Activated gamma-delta T cell (primary cell): Measurements from ENCODE around the gene LARGE1.
"Not testable (repeated sequence)": the region's sequence is repeated elsewhere in the genome, so short reads cannot be mapped to it uniquely, and the experiment has no call there.

Source experiments
- DNase-seq: peaks from one replicate; lab custom pipeline; 2025; lab: John Stamatoyannopoulos, UW

Gene LARGE1

DNA sequence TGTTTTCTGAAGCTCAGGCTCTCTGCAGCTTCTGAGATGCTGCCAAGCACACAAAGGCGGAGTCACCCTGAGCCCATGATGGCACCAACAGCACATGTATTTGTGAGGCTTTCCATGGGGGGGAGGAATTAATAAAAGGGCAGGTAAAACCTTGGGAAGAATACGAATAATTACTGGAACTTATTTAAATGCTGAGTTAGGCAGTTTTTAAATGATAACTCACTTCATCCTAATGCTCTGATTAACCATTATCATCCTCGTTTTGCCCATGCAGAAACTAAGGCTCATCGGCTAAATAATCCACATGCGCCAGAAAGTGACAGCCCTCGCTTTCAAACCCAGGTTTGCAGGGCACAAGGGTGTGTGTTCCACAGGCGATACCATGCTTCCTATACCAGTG is 35.4 kb downstream of the LARGE1 start:
- no peak for DNase-seq

DNA sequence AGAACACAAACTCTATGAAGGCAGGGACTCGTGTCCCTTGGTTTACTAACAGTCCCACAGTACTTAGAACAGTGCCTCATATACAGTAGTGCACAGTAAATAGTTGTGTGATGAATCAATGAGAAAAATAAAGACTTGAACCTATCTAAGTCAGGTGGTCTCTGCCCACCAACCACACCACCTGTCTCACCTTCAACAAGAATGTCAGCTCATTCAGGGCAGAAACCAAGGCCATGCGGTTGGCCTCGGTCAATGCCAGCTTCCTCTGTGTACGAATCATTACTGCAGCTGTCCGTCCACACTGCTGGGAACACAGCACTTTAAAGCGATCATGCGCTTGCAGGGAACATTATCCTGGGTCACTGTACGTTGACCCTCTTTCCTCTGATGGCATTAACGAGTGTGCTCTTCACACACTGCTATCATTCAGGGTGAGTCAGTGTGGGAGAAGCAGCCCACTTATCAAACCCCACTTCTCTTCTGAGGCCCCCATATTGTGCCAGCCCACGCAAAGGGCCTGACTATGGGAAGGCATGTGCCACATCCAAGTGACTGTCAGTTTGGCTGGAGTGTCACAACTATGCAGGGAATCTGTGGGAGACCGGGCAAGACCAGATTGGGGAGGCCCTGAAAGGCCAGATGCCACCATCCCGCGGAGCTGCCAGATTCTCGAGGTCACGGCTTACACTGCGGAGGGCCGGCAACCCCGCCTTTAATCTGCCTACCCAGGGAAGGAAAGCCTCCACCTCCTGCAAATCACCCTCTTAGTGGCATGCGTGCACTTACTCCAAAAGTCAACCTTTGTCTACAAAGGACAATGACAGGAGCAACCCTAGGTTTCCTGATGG is 36.1 kb downstream of the LARGE1 start:
- DNase-seq = no peak

DNA sequence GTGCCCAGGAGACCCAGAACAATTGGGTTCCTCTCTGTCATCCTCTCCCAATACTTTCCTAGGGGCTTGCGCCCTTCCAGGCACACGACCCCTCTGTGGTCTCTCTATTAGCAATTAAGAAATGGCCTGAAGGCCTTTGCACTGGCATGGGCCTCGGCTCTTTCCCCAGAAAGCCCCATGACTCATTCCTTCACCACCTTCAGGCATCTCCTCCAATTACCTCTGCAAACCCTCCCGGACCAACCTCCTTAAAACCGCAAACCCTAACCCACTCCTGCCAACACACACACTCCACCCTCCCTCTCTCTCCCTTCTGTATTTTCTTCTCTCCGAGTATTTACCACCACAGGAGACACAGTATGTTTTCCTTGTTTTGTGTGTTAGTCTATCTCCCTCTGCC is 36.7 kb downstream of the LARGE1 start:
- no peak for DNase-seq

DNA sequence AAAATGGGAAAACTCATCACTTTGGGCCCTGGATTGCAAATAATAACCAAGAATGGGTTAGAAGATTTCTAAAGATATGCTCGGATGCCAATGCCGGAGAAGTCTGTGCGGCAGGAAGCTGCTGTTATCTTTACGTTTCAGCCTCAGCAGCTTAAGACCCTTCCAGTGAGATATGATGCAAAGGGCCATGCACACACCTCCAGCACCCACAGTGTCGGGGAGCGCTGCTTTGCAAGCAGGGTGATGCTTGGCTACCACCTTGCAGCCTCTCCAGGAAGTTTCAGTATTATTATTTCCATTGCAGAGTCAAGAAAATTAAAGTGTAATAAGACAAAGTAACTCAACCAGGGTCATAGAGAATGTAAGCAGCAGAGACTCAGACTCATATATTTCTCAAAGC is 37.3 kb downstream of the LARGE1 start:
- DNase-seq = no peak

DNA sequence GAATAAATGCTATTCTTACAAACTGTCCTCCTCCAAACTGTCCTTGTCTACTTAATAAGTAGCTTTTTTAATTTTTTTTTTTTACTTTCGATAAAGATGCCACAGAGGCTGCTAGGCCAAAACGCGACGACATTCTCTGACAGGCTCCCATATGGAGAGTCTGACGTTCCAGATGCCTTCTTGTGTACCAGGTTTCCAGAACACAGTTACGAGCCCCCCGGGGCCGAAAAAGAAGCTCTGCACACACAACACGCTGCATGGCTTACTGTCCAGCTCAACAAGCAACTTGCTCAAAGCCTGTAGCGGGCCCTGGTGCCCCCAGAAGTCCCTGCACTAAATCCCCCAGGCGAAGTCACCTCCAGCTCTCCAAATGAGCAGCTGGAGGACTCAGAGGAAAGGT is 39.3 kb downstream of the LARGE1 start:
- no peak for DNase-seq

DNA sequence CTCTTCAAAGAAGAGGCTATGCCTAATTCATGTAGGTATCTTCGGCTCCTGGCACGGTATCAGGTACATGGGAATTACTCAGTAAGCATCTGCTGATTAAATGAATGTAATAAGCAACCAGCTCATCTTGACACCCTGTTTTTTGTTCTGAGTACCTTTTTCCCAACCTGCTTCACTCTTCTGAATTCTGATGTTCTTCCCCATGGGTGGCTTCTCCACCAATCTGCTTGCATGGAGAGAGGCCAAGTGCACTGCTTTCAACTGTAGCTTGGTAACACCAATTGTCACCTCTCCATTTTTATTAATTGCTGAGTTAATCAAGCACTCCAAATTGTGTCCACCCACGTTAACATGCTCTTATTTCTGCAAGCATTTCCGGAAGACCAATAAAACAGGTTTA is 40.5 kb downstream of the LARGE1 start:
- no peak for DNase-seq

DNA sequence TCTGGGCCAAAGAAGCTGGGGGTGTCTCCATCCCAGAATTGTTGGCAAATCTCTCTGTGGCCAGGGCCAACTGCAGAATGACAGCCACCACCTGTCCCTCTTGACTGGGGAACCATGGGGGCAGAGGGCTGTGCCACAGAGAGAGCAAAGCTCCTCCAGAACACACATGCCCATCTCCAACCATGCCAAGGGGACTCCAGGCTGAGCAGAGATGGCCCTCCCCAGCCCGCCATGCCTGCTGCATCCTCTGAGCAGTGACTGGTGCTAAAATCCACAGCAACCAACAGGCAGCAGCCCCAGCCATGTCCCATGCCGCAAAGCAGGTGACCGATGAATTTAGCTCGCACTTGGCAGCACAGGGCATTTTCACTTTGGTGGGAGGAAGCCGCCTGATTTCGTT is 45.0 kb downstream of the LARGE1 start:
- no peak for DNase-seq

DNA sequence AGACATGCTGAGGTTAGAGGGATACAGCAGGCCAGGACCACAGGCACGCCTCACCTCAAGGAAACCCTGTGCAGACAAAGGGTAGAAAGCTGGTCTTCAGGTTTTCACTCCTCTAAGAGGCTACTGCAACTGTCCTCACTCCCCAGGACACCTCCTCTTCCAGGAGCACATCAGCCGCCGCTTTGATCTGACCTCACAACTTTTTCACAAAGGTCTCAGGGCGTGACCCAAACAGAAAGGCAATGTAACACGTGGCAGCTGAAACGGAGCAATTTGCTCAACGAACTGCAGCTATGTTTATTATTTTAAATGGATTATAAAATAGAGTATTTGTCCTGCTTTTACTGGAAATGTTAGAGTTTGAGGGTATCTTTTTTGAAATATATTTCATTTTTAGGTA is 46.1 kb downstream of the LARGE1 start:
- DNase-seq = no peak

DNA sequence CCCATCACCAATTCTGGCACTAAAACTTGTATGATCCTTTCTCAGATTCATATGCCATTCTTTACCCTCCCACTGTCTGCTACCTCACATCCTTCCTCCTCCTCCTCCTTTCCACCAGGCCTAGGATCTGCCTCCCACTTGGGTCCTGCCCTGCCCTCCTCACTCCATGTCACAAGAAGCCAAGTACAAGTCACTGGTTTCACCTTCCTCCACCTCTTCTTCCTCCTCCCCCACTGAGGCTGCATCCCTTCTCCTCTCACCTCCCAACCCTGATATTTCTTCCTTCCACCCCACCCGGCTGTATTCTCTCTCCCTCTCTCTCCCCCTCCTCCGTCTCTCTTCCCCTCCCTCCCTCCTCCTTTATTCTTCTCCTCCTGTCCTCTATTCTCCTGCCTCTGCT is 46.6 kb downstream of the LARGE1 start:
- DNase-seq = no peak

DNA sequence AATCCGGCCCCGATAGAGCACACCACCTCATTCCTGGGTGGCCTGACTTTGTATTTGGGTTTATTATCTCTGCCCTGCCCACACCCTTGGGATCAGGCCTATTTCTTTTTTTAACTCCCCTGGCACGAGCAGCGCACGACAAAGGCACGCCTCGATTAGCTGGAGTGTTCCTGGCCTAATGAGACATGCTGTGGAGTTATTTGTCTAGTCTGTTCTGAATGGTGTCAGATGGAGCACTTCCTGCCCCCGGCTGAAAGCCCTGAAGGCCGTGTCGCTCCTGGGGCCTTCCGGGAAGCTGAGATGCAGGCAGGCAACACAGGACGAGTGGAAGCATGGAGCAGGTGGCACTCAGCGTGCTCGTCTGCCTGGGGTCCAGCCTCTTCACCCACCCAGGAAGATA is 47.1 kb downstream of the LARGE1 start:
- no peak for DNase-seq

DNA sequence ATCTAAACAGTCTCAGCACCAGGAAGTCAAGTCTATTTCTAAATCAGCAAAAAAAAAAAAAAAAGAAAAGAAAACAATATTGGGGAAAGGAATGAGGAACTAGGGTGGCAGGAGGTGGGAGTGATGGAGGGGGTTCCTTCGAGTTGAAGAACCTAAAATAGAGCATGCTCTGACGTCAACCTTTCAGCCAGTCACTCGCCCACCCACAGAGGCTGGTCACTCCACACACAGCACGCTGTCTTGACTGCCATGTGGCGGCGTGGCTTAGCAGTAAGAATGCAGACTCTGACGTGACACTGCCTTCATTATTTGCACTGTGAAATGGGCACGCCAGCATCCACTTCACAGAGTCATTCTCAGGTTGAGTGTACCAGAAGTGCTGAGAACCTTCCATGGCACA is 48.3 kb downstream of the LARGE1 start:
- DNase-seq = no peak

DNA sequence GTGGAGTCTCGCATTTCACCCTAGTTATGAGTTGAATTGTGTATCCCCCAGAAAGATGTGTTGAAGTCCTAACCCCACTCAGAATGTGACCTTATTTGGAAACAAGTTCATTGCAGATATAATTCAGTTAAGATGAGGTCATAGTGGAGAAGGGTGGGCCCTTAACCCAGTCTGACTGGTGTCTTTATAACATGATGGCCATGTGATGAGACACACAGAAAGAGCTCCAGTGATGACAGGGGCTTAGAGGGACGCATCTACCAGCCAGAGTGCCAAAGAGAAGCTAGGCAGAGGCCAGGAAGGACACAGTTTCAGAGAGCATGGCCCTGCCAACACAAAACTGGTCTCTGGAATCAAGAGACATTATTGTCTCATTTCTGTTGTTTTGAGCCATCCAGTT is 50.3 kb downstream of the LARGE1 start:
- no peak for DNase-seq

DNA sequence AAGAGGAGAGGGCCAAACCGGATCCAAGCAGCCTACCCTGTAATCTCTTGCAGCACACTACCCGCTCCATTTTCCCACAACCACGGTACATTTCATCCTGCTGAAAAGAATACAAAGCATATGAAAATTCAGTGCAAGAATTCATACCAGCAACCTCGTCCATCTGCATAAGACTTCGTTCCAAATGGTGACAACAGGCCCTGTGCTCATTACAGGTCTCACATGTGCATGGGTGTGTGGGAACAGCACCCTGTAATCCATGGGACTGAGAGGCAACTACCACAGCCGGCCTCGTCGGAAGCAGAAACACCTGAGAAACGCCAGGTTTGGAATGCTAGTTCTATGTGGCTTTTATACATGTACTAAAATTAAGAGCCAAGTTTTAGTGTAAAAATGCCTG is 52.3 kb downstream of the LARGE1 start:
- no peak for DNase-seq

DNA sequence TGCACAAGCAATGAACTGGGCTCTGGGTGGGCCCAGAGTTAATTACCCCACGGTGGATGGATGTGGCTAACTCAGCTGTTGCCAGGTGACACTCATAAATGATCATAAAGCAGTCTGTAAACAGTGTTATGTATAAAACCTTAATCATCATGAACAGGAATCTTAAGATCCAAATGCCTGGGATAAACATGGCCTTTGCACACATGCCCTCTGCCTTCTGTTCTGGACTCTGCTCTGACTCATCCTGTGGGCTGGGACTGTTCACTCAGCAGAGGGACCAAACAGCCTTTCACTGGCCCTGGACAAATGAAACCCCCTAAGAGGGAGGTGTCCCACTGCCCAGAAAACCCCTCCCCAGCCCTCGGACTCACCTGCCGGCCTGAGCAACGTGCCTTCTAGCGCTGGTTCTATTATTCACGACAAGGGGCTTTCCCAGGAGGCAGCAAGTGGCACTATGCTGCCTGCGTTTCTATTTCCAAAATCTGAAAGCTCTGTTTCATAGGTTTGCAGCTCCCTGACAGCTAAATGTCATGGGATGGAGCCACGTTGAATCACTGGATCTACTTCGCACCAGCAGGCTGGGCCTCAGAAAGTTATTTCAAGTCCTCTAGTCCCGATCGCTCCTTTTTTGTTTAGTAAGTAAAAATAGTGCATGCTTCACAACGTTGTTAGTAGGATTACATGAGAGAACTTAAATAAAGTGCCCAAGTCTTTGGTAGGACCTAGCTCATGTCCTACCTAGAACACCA is 53.0 kb downstream of the LARGE1 start:
- no peak for DNase-seq

DNA sequence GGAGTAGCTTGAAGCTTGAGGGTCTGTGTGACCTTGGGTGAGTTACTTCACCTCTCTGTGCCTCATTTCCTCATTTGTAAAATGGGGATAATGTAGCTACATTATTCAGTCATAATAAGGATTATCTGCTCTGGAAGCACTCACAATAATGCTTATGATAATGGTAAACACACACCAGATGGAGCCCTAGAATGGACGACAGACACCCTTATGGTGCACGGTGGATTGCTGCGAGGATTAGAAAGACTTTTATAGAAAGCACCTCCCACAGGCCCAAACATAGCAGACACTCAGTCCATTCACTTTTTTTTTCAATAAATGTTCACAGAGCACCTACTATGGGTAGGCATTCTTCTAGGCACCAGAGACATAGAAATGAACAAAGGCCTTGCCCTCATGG is 53.8 kb downstream of the LARGE1 start:
- no peak for DNase-seq

DNA sequence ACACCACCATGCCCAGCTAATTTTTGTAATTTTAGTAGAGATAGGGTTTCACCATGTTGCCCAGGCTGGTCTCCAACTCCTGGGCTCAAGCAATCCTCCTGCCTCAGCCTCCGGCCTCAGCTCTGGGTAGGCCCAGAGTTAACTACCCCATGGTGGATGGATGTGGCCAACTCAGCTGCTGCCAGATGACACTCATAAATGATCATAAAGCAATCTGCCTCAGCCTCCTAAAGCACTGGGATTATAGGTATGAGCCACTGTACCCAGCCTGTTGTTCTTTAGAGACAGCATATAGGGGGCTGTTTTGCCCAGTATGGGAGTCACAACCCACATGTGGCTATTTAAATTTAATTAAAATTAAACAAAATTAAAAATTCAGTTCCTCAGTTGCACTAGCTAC is 54.3 kb downstream of the LARGE1 start:
- no peak for DNase-seq

DNA sequence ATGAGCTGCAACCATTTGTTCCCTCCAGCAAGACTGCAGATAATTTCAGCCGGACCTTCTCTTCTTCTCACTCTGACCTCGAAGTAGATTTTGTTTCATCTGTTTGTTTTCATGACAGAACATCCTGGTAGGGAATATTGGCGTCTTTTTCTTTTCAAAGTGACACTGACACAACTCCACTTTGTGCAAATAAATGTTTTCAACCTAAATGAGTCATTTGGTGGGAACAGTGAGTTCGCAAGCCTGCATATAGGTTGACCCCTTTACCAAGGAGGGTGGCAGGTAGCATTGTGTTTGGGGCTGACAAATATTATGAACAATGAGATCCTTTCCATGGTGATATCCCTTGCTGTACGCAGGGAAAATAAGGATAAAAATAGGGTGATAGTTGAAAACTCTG is 55.0 kb downstream of the LARGE1 start:
- DNase-seq = no peak

DNA sequence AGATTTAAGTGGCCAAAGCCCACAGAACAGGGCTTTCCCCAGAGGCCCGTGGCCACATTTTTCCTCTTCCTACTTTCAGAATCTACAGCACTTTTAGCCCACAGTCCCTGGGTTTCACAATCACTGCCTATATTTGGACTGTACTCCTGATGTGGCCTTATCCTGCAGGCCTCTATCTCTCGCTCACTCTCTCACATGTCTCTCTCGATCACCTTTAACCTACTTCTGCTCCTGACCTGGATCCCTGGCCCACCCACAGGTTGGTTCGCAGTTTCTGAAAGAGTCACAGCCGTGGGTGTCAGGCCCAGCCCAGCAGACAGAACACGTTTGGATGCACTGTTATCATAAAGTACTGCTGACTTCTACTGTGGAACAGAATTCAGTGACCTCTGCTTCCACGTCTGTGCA is 55.5 kb downstream of the LARGE1 start:
- DNase-seq = no peak

DNA sequence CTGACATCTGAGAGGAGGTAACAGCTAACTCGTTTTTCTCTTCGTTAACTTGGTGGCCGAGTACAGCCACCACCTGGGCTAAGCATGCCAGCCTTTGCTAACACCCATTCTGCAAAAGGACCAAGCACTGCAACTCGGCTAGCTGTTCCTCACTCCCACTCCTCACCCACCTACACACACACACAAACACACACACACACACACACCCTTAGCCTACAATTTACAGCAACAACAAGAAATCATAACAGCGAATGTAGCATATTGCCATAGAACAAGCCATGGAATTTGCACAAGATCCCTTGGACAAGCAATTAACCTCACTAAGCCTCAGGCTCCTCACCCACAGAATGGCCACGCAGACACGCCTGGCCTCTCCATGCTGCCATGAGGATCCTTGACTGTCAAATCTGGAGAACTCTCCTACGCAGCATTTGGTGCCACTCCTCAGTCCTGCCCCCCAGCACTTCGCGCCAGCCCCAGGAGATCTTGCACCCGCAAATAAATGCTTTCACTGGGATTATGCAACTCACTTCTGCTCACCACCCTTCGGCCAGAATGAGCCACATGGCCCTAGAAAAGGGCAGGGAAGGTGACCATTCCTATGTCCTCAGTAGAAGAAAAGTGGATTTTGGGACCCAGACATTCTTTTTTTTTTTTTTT is 58.9 kb downstream of the LARGE1 start:
- no peak for DNase-seq

DNA sequence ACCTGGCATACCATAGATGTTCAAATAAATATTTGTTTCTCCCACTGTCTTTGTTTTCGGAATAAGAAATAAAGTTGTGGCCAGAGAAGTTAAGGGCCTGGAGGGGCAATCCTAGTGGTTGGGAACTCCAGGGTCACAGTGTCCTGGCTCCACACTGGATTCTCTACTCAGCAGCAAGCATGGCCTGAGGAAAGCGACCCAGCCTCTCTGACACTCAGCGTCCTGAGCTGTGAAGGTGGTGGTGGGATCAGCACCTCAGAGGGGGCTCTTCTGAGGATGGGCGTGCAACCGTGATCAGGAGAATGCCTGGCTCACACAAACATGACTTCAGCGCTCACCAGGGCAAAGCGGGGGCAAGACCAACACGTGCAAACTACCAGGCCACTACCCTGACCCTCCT is 59.9 kb downstream of the LARGE1 start:
- no peak for DNase-seq

DNA sequence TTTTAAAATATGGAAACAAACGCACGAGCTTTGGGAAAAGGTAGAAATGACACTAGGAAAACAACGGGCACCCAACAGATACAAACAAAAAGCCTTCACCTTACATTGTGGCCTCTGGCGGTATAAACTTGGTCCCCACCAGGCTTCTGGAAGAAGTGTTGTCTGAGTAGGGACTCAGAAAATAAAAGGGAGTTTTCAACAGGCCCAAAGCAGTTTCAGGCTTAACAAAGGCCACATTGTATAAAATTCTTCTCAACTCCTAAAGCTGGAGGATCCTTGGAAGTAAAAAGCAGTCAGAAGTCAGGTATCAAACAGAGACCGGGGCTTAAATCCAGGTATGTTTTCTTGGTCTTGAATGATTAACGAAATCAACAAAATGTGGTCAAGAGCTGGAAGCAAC is 61.0 kb downstream of the LARGE1 start:
- DNase-seq = no peak

DNA sequence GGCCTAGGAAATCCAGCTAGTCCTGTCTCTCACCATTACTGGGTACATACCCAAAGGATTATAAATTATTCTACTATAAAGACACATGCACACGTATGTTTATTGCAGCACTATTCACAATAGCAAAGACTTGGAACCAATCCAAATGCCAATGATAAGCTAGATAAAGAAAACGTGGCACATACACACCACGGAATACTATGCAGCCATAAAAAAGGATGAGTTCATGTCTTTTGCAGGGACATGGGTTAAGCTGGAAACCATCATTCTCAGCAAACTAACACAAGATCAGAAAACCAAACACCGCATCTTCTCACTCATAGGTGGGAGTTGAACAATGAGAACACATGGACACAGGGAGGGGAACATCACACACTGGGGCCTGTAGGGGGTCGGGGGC is 61.6 kb downstream of the LARGE1 start:
- DNase-seq = not testable (repeated sequence)

DNA sequence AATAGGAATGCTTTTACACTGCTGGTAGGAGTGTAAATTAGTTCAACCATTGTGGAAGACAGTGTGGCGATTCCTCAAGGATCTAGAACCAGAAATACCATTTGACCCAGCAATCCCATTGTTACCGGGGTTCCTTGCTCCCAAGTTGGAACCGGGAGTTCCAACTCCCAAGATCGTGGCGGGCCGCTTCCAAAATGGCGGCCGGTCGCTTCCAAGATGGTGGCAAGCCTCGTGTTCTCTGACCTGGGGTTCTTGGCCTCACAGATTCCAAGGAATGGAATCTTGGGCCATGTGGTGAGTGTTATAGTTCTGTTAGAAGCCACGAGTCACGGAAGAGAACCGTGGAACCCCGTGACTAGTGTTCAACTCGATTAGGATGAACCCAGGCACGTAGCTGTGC is 62.5 kb downstream of the LARGE1 start:
- DNase-seq = not testable (repeated sequence)
